ENCODE data around the gene ZSWIM7. TPM values are rescaled to one million over a fixed set of nuclear protein-coding genes. Genes with fewer than 3 reads are reported as not detected.

The ZSWIM7 gene
- total and polyA plus RNA-seq, 4 donors: 17.9 to 39.1 (median 28.5) TPM

GRCh38 chr17:15952916-15953790 is 46.4 kb downstream of the ZSWIM7 start:
- 78 to 83% methylated on average over 22 of the region's 22 CpGs for WGBS, 2 donors
- no peak overlapping the region for H3K4me3 ChIP-seq
- no peaks in the 10 kb centered on the region for H3K27me3 ChIP-seq (ENCODE audit: control insufficient read depth in 3 of 3, insufficient read depth in 3 of 3, low read length in 2 of 3)
- peaks cover 0 to 2% (median 0%) of the 10 kb centered on the region in 5 donors for H3K4me1 ChIP-seq (ENCODE audit: control insufficient read depth in 5 of 5, insufficient read depth in 5 of 5, low read length in 5 of 5)
- H3K27ac ChIP-seq (ENCODE audit: low read depth in 1 of 2, low read length in 1 of 2): no peak overlapping the region
- no peak for TF ChIP-seq CTCF (IDR thresholded peaks at IDR 0.05; ENCODE audit: control extremely low read depth, extremely low read depth)
- peaks cover 0 to 1% (median 0%) of the 10 kb centered on the region in 4 donors for H3K9me3 ChIP-seq (ENCODE audit: control insufficient read depth in 4 of 4, insufficient read depth in 3 of 4, low read length in 3 of 4)
- no peak for DNase-seq
- H3K9ac ChIP-seq (ENCODE audit: insufficient read depth in 1 of 2, low read length in 2 of 2): no peak overlapping the region
- ATAC-seq (ENCODE audit: insufficient read depth, low FRiP score): no peak
- no peaks in the 10 kb centered on the region for H3K36me3 ChIP-seq (ENCODE audit: control insufficient read depth in 4 of 4, insufficient read depth in 4 of 4, low read length in 4 of 4)

- no peak overlapping the region for H3K4me3 ChIP-seq
- H3K27ac ChIP-seq (ENCODE audit: low read depth in 1 of 2, low read length in 1 of 2): no peak overlapping the region
- H3K36me3 ChIP-seq (ENCODE audit: control insufficient read depth in 4 of 4, insufficient read depth in 4 of 4, low read length in 4 of 4): no peaks in the 10 kb centered on the region
- no peak for ATAC-seq (ENCODE audit: insufficient read depth, low FRiP score)
- WGBS, 2 donors: 93 to 94% methylated on average over 7 of the region's 7 CpGs
- DNase-seq: no peak
- TF ChIP-seq CTCF (IDR thresholded peaks at IDR 0.05; ENCODE audit: control extremely low read depth, extremely low read depth): no peak
- H3K4me1 ChIP-seq (ENCODE audit: control insufficient read depth in 5 of 5, insufficient read depth in 5 of 5, low read length in 5 of 5): peaks cover 0 to 4% (median 0%) of the 10 kb centered on the region in 5 donors
- no peaks in the 10 kb centered on the region for H3K27me3 ChIP-seq (ENCODE audit: control insufficient read depth in 3 of 3, insufficient read depth in 3 of 3, low read length in 2 of 3)
- H3K9ac ChIP-seq (ENCODE audit: insufficient read depth in 1 of 2, low read length in 2 of 2): no peak overlapping the region
- H3K9me3 ChIP-seq (ENCODE audit: control insufficient read depth in 4 of 4, insufficient read depth in 3 of 4, low read length in 3 of 4): peaks cover 0 to 1% (median 0%) of the 10 kb centered on the region in 4 donors
These were observed 47.4 kb downstream of the ZSWIM7 start for GRCh38 chr17:15952048-15952532.

- no peak overlapping the region for H3K9ac ChIP-seq (ENCODE audit: insufficient read depth in 1 of 2, low read length in 2 of 2)
- H3K9me3 ChIP-seq (ENCODE audit: control insufficient read depth in 4 of 4, insufficient read depth in 3 of 4, low read length in 3 of 4): peaks cover 0 to 1% (median 0%) of the 10 kb centered on the region in 4 donors
- no peak overlapping the region for H3K27ac ChIP-seq (ENCODE audit: low read depth in 1 of 2, low read length in 1 of 2)
- H3K36me3 ChIP-seq (ENCODE audit: control insufficient read depth in 4 of 4, insufficient read depth in 4 of 4, low read length in 4 of 4): no peaks in the 10 kb centered on the region
- no peak for TF ChIP-seq CTCF (IDR thresholded peaks at IDR 0.05; ENCODE audit: control extremely low read depth, extremely low read depth)
- 94 to 95% methylated on average over 6 of the region's 6 CpGs for WGBS, 2 donors
- no peak for ATAC-seq (ENCODE audit: insufficient read depth, low FRiP score)
- DNase-seq: no peak
- no peaks in the 10 kb centered on the region for H3K27me3 ChIP-seq (ENCODE audit: control insufficient read depth in 3 of 3, insufficient read depth in 3 of 3, low read length in 2 of 3)
- peaks cover 0 to 8% (median 0%) of the 10 kb centered on the region in 5 donors for H3K4me1 ChIP-seq (ENCODE audit: control insufficient read depth in 5 of 5, insufficient read depth in 5 of 5, low read length in 5 of 5)
- H3K4me3 ChIP-seq: no peak overlapping the region
These were observed 48.0 kb downstream of the ZSWIM7 start for GRCh38 chr17:15951368-15952047.
